Left cardiac atrium (tissue), 4 donors: ENCODE results near the gene TSHZ2. TPM values are rescaled to one million over a fixed set of nuclear protein-coding genes. Genes with fewer than 3 reads are reported as not detected.

Source experiments
- ATAC-seq, 2 donors: fragments of 200-7000 bp; cut with Tn5 transposase; one replicate each; pipeline ENCODE4 v1.9.1; 2020; ENCODE audit warnings: mild to moderate bottlenecking in 2 of 2, moderate library complexity in 2 of 2
- DNase-seq: peaks from one replicate; pipeline ENCODE4 v3.0.0-alpha.2; 2020
- intact Hi-C, 2 donors: fragments of 100-400 bp; cut with DNase I; formaldehyde crosslinking; loops; one replicate each; pipeline versions ENCODE4 v1.14.1 to v1.15.1; 2022 to 2023
- total RNA-seq, 2 donors: library from RNA; stranded (reverse); fragmentation: NEBNext Ultra II Directional; extraction: Animal tissue kit (Norgen Biotek cat#: 25700); gene quantifications; one replicate each; pipeline ENCODE4 v1.2.1, GENCODE V29; 2021
- donor health status: DM: no; HTN: yes; CAD: no.
- donor health status: DM: no; HTN: yes; CAD: no; lungs with severe emphysema.
- donor health status: DM: yes; HTN: yes; CAD: no.
- donor health status: Dilated cardiomyopathy.

TSHZ2 gene
- total RNA-seq, 2 donors from 2014 or later = 12.0 to 12.6 TPM

- DNase-seq (no peak), ATAC-seq (no peak)
- intact Hi-C loops = no loop called here
Measured at GRCh38 chr20:52987295-52987694, 15.1 kb downstream of the TSHZ2 start.

- DNase-seq = no peak
- no peak for ATAC-seq
- intact Hi-C loops = loop anchor here in 1 of 2 donors (10.0 kb wide), 1 partner anchor 57 kb away; no protein-coding TSS in a partner anchor
Measured at GRCh38 chr20:52991830-52992229, 19.7 kb downstream of the TSHZ2 start.

GRCh38 chr20:52992632-52993031 lies 20.5 kb downstream of the TSHZ2 start:
- no peak for DNase-seq
- no peak for ATAC-seq
- intact Hi-C loops = loop anchor here in 1 of 2 donors (10.0 kb wide), 1 partner anchor 58 kb away; no protein-coding TSS in a partner anchor

- ATAC-seq = no peak
- intact Hi-C loops = loop anchor here in 1 of 2 donors (10.0 kb wide), 1 partner anchor 58 kb away; no protein-coding TSS in a partner anchor
- no peak for DNase-seq
Measured at GRCh38 chr20:52993076-52993475, 20.9 kb downstream of the TSHZ2 start.

- intact Hi-C loops = loop anchor here in 1 of 2 donors (10.0 kb wide), 1 partner anchor 60 kb away; no protein-coding TSS in a partner anchor
- DNase-seq (no peak), ATAC-seq (no peak)
Measured at GRCh38 chr20:52994184-52994970, 22.2 kb downstream of the TSHZ2 start.

GRCh38 chr20:52996130-52996529 lies 24.0 kb downstream of the TSHZ2 start:
- no peak for ATAC-seq
- no peak for DNase-seq
- intact Hi-C loops = loop anchor here in 1 of 2 donors (10.0 kb wide), 1 partner anchor 61 kb away; no protein-coding TSS in a partner anchor

GRCh38 chr20:52996658-52997057 lies 24.5 kb downstream of the TSHZ2 start:
- DNase-seq (no peak), ATAC-seq (no peak)
- intact Hi-C loops = loop anchor here in 1 of 2 donors (10.0 kb wide), 1 partner anchor 62 kb away; no protein-coding TSS in a partner anchor

- DNase-seq (no peak), ATAC-seq (no peak)
- intact Hi-C loops = loop anchor here in 1 of 2 donors (10.0 kb wide), 1 partner anchor 63 kb away; no protein-coding TSS in a partner anchor
Measured at GRCh38 chr20:52998268-52998667, 26.1 kb downstream of the TSHZ2 start.

GRCh38 chr20:52999040-52999439 lies 26.9 kb downstream of the TSHZ2 start:
- no peak for ATAC-seq
- intact Hi-C loops = loop anchor here in 1 of 2 donors (10.0 kb wide), 1 partner anchor 64 kb away; no protein-coding TSS in a partner anchor
- DNase-seq = no peak

- ATAC-seq (no peak), DNase-seq (no peak)
- intact Hi-C loops = no loop called here
Measured at GRCh38 chr20:53001498-53002301, 29.5 kb downstream of the TSHZ2 start.

- no peak for DNase-seq
- no peak for ATAC-seq
- intact Hi-C loops = no loop called here
Measured at GRCh38 chr20:53002786-53003185, 30.6 kb downstream of the TSHZ2 start.

GRCh38 chr20:53003420-53004154 lies 31.4 kb downstream of the TSHZ2 start:
- intact Hi-C loops = no loop called here
- DNase-seq = no peak
- no peak for ATAC-seq

- DNase-seq (no peak), ATAC-seq (no peak)
- intact Hi-C loops = no loop called here
Measured at GRCh38 chr20:53004267-53004813, 32.2 kb downstream of the TSHZ2 start.

GRCh38 chr20:53009979-53010735 lies 38.0 kb downstream of the TSHZ2 start:
- intact Hi-C loops = no loop called here
- no peak for DNase-seq
- no peak for ATAC-seq

- ATAC-seq = no peak
- intact Hi-C loops = no loop called here
- DNase-seq = no peak
Measured at GRCh38 chr20:53011640-53012039, 39.5 kb downstream of the TSHZ2 start.

- DNase-seq (no peak), ATAC-seq (no peak)
- intact Hi-C loops = no loop called here
Measured at GRCh38 chr20:53013183-53013582, 41.0 kb downstream of the TSHZ2 start.

- ATAC-seq (no peak), DNase-seq (no peak)
- intact Hi-C loops = no loop called here
Measured at GRCh38 chr20:53013847-53014246, 41.7 kb downstream of the TSHZ2 start.

- no peak for DNase-seq
- intact Hi-C loops = no loop called here
- no peak for ATAC-seq
Measured at GRCh38 chr20:53016071-53016470, 43.9 kb downstream of the TSHZ2 start.
